ENCODE results near the gene KLF4.

GRCh38 chr9:107480386-107480789 is 9.2 kb downstream of the KLF4 start:
- TF ChIP-seq MAFK (IDR thresholded peaks at IDR 0.05; ENCODE audit: low read depth, low read length) (peak; percentile 38), POLR2A (IDR thresholded peaks at IDR 0.05; ENCODE audit: low read depth, low read length) (no peak), CTCF (conservative IDR thresholded peaks at IDR 0.05; ENCODE audit: low read depth, low read length) (no peak)
